ENCODE measurements around the gene SLC6A9. TPM values are rescaled to one million over a fixed set of nuclear protein-coding genes. Genes with fewer than 3 reads are reported as not detected.

SLC6A9 gene
- total RNA-seq, 2 experiments from 2014 or later, result 0.17 TPM; not detected in 1

DNA sequence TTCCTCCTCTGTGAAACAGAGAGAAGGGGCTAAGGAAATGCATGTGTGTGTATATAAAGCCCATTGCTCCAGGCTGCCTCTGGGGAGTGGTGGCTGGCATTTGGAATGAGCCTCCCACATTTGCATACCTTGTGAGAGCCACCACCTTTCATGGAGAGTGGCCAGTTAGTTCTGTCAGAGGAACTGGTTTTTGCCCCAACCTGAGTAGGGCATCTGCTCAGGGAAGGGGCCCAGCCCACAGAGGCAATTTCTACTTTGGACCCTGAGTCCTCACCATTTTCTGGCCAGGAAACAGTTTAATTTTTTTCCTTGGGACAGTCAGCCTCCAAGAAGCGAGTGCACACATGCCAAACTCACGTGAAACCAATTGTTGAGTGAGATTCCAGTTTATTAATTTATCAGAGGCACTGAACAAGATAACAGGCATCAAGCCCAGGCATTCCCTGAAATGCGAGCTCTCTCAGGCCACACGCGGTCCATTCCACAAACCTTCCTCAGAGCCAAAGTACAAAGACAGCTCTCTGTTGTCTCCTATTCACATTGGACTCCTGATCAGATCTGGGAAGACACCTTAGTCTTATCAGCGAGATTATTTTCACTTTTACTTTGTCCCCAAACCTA, 1.0 kb upstream of the SLC6A9 start:
- CTCF ChIA-PET, result interaction anchor here (1.5 kb wide), 1 partner anchor 27 kb away, joined by 7 read pairs; no protein-coding TSS in a partner anchor
- peak overlapping the region; percentile 86 for H3K27ac Mint-ChIP-seq

DNA sequence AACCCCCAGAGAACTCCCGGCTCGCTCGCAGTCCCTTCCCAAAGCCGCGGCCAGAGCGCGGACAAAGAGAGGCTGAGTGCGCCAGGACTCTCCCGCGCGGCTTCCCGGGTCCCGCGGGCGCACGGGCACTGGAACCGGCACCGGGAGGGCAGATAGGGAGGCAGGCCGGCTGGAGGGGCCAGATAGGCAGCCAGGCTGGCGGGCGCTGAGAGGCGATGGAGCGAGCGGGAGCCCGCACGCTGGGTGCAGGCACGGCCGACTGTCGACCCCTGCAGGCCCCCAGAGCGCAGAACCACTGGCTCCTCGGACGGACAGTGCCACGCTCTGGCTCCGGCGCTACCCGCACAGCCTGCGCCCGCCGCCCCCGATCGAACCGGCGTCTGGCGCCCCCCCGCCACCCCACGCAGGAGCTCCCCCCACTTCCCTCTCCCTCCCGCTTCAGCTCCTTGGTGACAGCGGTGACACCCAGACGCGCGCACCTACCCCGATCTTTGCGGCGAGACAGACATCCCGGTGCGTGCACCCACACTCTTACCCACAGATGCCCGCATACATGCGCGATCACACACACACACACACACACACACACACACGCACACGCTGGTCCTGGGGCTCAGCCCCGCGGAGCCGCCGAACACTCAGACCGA, 534 bp downstream of the SLC6A9 start:
- TF ChIP-seq CTCF (IDR thresholded peaks at IDR 0.05), result no peak
- Histone ChIP-seq H3K9me3 (ENCODE audit: control insufficient read depth in 1 of 2, insufficient read depth in 1 of 2, low read length in 2 of 2) (no peaks in the 10 kb centered on the region), H3K36me3 (ENCODE audit: insufficient read depth, low read length) (no peaks in the 10 kb centered on the region), H3K4me1 (ENCODE audit: insufficient read depth, low read length) (peaks cover 21% of the 10 kb centered on the region), H3K27me3 (ENCODE audit: control insufficient read depth in 1 of 2, insufficient read depth in 2 of 2, low read length in 2 of 2) (no peaks in the 10 kb centered on the region), H3K4me3 (ENCODE audit: low read length) (peak overlapping the region; percentile 76), H3K27ac (ENCODE audit: low read depth in 1 of 2, low read length in 2 of 2) (peak overlapping the region in 1 of 2 donors; percentile 25)
- CTCF ChIA-PET, result interaction anchor here (1.7 kb wide), 2 partner anchors 24 to 96 kb away, joined by 4 to 5 read pairs; no protein-coding TSS in a partner anchor
- peak; percentile 11 to 84 (median 48) for DNase-seq
- peak overlapping the region; percentile 86 for H3K27ac Mint-ChIP-seq
- H3K9me3 Mint-ChIP-seq, result no peaks in the 10 kb centered on the region
- H3K4me3 Mint-ChIP-seq, result peak overlapping the region; percentile 93
- POLR2A ChIA-PET, result interaction anchor here (0.6 to 1.8 kb wide), 6 partner anchors 11 to 56 kb away, joined by 3 to 10 read pairs (median 3); partner anchors contain the start of gene ATP6V0B
- intact Hi-C loops (cut with DNase I, micrococcal nuclease), result loop anchor here (1.0 to 5.0 kb wide), 8 partner anchors 38 to 642 kb away; partner anchors contain the start of genes CCDC24 (in 2 of the 2), ARMH1 (in 1 of the 2), ATP6V0B (in 1 of the 2) and DMAP1 (in 1 of the 2)
- H3K4me1 Mint-ChIP-seq (ENCODE audit: low read depth), result peaks cover 34% of the 10 kb centered on the region
- H3K27me3 Mint-ChIP-seq, result no peaks in the 10 kb centered on the region
- H3K36me3 Mint-ChIP-seq (ENCODE audit: low read depth), result no peaks in the 10 kb centered on the region
- peak; percentile 45 for ATAC-seq (ENCODE audit: poor library complexity)

More for the DNA sequence above, 1.0 kb upstream of the SLC6A9 start:
- POLR2A ChIA-PET, result interaction anchor here (1.8 kb wide), 1 partner anchor 27 kb away, joined by 5 read pairs; no protein-coding TSS in a partner anchor
- Mint-ChIP-seq H3K36me3 (ENCODE audit: low read depth) (no peaks in the 10 kb centered on the region), H3K4me3 (peak overlapping the region; percentile 93), H3K4me1 (ENCODE audit: low read depth) (peaks cover 34% of the 10 kb centered on the region), H3K9me3 (no peaks in the 10 kb centered on the region), H3K27me3 (no peaks in the 10 kb centered on the region)
- H3K27me3 ChIP-seq (ENCODE audit: control insufficient read depth in 1 of 2, insufficient read depth in 2 of 2, low read length in 2 of 2), result no peaks in the 10 kb centered on the region
- ATAC-seq (ENCODE audit: poor library complexity) (no peak), DNase-seq (no peak)
- no peaks in the 10 kb centered on the region for H3K36me3 ChIP-seq (ENCODE audit: insufficient read depth, low read length)
- no peaks in the 10 kb centered on the region for H3K9me3 ChIP-seq (ENCODE audit: control insufficient read depth in 1 of 2, insufficient read depth in 1 of 2, low read length in 2 of 2)
- TF ChIP-seq CTCF (IDR thresholded peaks at IDR 0.05), result no peak
- intact Hi-C loops (cut with DNase I, micrococcal nuclease), result loop anchor here in 1 of 2 experiments (5.0 kb wide), 4 partner anchors 40 to 640 kb away; partner anchors contain the start of genes ARMH1, CCDC24, DMAP1 and KDM4A
- peaks cover 21% of the 10 kb centered on the region for H3K4me1 ChIP-seq (ENCODE audit: insufficient read depth, low read length)
- no peak overlapping the region for H3K4me3 ChIP-seq (ENCODE audit: low read length)
- H3K27ac ChIP-seq (ENCODE audit: low read depth in 1 of 2, low read length in 2 of 2), result no peak overlapping the region

DNA sequence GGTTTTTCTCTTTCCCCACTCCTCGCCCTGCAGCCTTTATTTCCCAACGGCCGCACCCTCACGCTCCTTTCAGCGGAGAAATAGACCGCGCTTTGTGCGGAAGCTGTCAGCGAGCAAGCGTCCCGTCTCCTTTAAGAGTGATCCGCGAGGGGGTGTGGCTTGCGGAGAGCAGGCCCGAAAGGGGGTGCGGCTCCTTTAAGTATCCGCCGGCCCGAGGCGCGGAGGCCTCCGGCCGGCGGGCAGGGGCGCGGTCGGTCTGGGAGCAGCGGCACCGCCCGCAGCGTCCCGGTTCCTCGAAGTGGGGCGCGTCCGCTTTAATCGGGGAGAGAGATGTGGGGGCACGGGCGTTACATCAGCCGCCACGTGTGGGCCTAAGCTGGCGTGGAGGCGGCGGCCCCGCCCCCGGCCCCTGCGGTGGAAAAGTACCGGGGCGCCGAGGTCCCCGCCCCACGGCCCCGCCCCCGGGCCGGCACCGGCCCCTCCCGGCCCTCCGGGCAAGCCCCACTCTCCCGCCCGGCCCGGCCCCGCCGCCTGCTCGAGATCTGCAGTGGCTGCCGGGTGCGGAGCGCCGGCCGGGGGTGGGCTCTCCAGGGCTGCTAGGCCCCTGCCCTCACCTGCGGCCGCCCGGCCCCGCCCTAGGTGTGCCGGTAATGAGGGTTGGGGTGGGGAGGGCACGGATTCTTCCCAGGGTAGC, 1.2 kb downstream of the SLC6A9 start:
- peak overlapping the region; percentile 93 for H3K4me3 Mint-ChIP-seq
- intact Hi-C loops (cut with DNase I, micrococcal nuclease), result loop anchor here (1.0 to 5.0 kb wide), 8 partner anchors 38 to 642 kb away; partner anchors contain the start of genes CCDC24 (in 2 of the 2), ARMH1 (in 1 of the 2), ATP6V0B (in 1 of the 2) and DMAP1 (in 1 of the 2)
- Histone ChIP-seq H3K36me3 (ENCODE audit: insufficient read depth, low read length) (no peaks in the 10 kb centered on the region), H3K27ac (ENCODE audit: low read depth in 1 of 2, low read length in 2 of 2) (peak overlapping the region in 1 of 2 donors; percentile 48), H3K4me3 (ENCODE audit: low read length) (peak overlapping the region; percentile 76), H3K27me3 (ENCODE audit: control insufficient read depth in 1 of 2, insufficient read depth in 2 of 2, low read length in 2 of 2) (no peaks in the 10 kb centered on the region), H3K9me3 (ENCODE audit: control insufficient read depth in 1 of 2, insufficient read depth in 1 of 2, low read length in 2 of 2) (no peaks in the 10 kb centered on the region), H3K4me1 (ENCODE audit: insufficient read depth, low read length) (peaks cover 21% of the 10 kb centered on the region)
- ATAC-seq (ENCODE audit: poor library complexity), result peak; percentile 79
- POLR2A ChIA-PET, result interaction anchor here (0.6 to 1.6 kb wide), 5 partner anchors 10 to 55 kb away, joined by 3 to 10 read pairs (median 3); partner anchors contain the start of gene ATP6V0B
- peaks cover 34% of the 10 kb centered on the region for H3K4me1 Mint-ChIP-seq (ENCODE audit: low read depth)
- CTCF ChIA-PET, result interaction anchor here (1.7 kb wide), 2 partner anchors 24 to 95 kb away, joined by 4 to 5 read pairs; no protein-coding TSS in a partner anchor
- DNase-seq, result peak; percentile 65 to 92 (median 82)
- H3K27ac Mint-ChIP-seq, result peak overlapping the region; percentile 82
- H3K36me3 Mint-ChIP-seq (ENCODE audit: low read depth), result no peaks in the 10 kb centered on the region
- H3K9me3 Mint-ChIP-seq, result no peaks in the 10 kb centered on the region
- TF ChIP-seq CTCF (IDR thresholded peaks at IDR 0.05), result no peak
- no peaks in the 10 kb centered on the region for H3K27me3 Mint-ChIP-seq

All from CD4-positive, alpha-beta T cell (primary cell).